RWPE2 (cell line): ENCODE measurements around the gene C1orf52.
A peak's percentile ranks its signal among the peaks of the same experiment; 100 is the strongest.

Experiments
- ATAC-seq: fragments of 200-7000 bp; cut with Tn5 transposase; 3 replicates; pipeline ENCODE4 v1.9.1; 2021; ENCODE audit warnings: low read depth
- DNase-seq: peaks from one replicate; pipeline ENCODE4 v3.0.0-alpha.2; 2020; ENCODE audit warnings: low spot score
- H3K27ac ChIP-seq: fragments of 450-650 bp; 2 replicates; pipeline ENCODE4 v1.5.1; 2017; ENCODE audit warnings: mild to moderate bottlenecking; ENCODE audit not compliant: poor library complexity, severe bottlenecking
- H3K27me3 ChIP-seq: fragments of 250-450 bp; sonication (Bioruptor Pico); 2 replicates; pipeline ENCODE4 v1.5.1; 2021; ENCODE audit warnings: mild to moderate bottlenecking, moderate library complexity; ENCODE audit not compliant: insufficient read depth, poor library complexity, severe bottlenecking
- H3K36me3 ChIP-seq: fragments of 250-450 bp; sonication (Bioruptor Pico); 2 replicates; pipeline ENCODE4 v1.5.1; 2020; ENCODE audit warnings: low read depth, mild to moderate bottlenecking, moderate library complexity
- H3K4me1 ChIP-seq: fragments of 250-450 bp; sonication (Bioruptor Pico); 2 replicates; pipeline ENCODE4 v1.5.1; 2021; ENCODE audit warnings: mild to moderate bottlenecking, moderate library complexity; ENCODE audit not compliant: insufficient read depth, poor library complexity, severe bottlenecking
- H3K4me3 ChIP-seq: fragments of 250-450 bp; sonication (Bioruptor Pico); 2 replicates; pipeline ENCODE4 v1.5.1; 2021; ENCODE audit warnings: mild to moderate bottlenecking, moderate library complexity; ENCODE audit not compliant: severe bottlenecking
- H3K9me3 ChIP-seq: fragments of 250-450 bp; sonication (Bioruptor Pico); 2 replicates; pipeline ENCODE4 v1.5.1; 2021; ENCODE audit warnings: mild to moderate bottlenecking, moderate library complexity; ENCODE audit not compliant: severe bottlenecking
- TF ChIP-seq, protein P1 (sequence below): fragments of 450-650 bp; IDR thresholded peaks from one replicate; pipeline ENCODE4 v1.5.1; 2017; ENCODE audit warnings: mild to moderate bottlenecking, moderate library complexity; ENCODE audit not compliant: poor library complexity, severe bottlenecking

C1orf52 gene

DNA sequence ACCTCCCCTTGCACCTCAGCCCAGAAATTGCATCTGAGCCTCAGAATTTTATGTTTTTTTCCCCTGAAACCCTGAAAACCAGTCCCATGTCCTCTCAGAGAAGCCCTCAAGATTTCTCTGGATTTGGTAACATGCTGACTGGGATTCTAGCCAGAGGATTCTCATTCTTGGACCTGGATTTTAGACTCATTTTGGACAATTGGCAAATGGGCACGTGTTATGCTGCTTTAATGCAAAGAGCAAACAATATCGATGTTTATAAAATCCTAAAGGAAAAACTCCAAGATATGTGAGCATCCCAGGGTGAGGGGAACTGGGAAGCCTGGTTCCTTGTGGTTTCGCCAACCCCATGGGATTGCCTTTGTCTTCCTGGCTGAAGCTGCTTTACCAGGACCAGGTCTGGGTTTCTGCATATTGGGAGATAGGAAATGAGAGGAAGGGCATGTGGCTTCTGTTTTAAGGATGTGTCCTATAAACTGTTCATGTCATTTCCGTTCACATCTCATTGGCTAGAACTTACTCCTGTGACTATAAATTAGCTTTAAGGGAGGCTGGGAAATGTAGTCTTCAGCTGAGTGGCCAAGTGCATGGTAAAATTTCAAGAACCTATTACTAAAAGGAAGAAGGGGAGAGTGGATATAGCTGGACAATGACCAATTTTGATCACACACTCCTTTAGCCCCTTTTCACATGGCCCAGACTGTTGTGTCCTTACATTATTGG lies 44.1 kb upstream of the C1orf52 start:
- DNase-seq (no peak), ATAC-seq (no peak)
- Histone ChIP-seq H3K27me3 (no peaks in the 10 kb centered on the region), H3K27ac (no peak overlapping the region), H3K9me3 (no peaks in the 10 kb centered on the region), H3K36me3 (no peaks in the 10 kb centered on the region), H3K4me1 (peaks cover under 1% of the 10 kb centered on the region), H3K4me3 (no peak overlapping the region)
- TF ChIP-seq, protein P1, sequence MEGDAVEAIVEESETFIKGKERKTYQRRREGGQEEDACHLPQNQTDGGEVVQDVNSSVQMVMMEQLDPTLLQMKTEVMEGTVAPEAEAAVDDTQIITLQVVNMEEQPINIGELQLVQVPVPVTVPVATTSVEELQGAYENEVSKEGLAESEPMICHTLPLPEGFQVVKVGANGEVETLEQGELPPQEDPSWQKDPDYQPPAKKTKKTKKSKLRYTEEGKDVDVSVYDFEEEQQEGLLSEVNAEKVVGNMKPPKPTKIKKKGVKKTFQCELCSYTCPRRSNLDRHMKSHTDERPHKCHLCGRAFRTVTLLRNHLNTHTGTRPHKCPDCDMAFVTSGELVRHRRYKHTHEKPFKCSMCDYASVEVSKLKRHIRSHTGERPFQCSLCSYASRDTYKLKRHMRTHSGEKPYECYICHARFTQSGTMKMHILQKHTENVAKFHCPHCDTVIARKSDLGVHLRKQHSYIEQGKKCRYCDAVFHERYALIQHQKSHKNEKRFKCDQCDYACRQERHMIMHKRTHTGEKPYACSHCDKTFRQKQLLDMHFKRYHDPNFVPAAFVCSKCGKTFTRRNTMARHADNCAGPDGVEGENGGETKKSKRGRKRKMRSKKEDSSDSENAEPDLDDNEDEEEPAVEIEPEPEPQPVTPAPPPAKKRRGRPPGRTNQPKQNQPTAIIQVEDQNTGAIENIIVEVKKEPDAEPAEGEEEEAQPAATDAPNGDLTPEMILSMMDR = no peak

DNA sequence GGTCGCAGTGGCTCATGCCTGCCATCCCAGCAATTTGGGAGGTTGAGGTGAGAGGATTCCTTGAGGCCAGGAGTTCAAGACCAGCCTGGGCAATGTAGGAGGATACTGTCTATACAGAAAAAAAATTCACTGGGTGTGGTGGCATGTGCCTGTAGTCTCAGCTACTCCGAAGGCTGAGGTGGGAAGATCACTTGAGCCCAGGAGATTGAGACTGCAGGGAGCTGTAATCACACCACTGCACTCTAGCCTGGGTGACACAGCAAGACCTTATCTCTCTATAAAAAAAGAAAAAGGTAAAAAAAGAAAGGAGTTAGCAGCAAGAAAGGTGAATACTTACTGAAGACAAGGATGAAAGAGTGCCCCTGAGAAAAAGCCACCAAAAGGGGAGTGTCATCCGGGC lies 40.7 kb upstream of the C1orf52 start:
- no peaks in the 10 kb centered on the region for H3K9me3 ChIP-seq
- H3K36me3 ChIP-seq = no peaks in the 10 kb centered on the region

DNA sequence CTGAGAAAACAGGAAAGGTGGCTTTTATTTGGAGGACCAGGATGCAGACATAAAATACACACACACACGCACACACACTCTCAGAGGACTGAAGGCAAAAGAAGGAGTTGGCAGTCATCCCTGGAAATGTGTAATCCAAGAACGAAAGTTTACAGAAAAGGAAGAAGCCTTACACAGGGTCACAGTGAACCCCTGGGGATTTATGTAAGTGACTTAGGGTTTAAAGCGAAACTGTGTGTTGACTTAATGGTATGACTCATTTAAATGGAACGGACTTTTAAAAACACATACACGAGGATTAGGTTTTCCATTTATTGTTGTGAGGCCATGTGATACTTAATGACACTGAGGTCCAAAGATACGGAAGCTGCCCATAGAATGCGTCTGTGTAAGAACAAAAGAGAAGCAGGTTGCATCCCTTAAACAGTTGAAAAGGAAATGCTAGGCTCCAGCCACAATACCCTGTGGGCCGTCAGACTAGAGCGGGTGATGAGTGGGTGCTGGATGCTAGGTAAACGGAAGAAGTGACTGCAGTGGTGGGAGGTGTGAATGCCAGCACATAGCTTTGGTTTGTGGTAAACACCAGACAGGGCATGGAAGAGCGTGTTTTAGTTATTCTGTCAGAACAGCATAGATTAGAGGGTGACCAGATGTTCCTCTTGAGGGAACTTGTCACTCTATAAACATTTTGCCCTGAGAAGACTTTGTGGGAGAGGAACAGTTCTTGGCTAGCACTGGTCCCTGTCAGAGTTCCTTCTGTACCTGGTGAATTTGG lies 38.6 kb upstream of the C1orf52 start:
- no peak overlapping the region for H3K4me3 ChIP-seq
- no peaks in the 10 kb centered on the region for H3K27me3 ChIP-seq
- peak; percentile 59 for ATAC-seq
- H3K4me1 ChIP-seq = peaks cover 38% of the 10 kb centered on the region
- H3K36me3 ChIP-seq = no peaks in the 10 kb centered on the region
- H3K9me3 ChIP-seq = no peaks in the 10 kb centered on the region
- no peak for DNase-seq
- peak overlapping the region; percentile 87 for H3K27ac ChIP-seq
- TF ChIP-seq, protein P1 = no peak

More for the DNA sequence above, 40.7 kb upstream of the C1orf52 start:
- no peak overlapping the region for H3K27ac ChIP-seq
- DNase-seq = no peak
- H3K27me3 ChIP-seq = no peaks in the 10 kb centered on the region
- H3K4me3 ChIP-seq = no peak overlapping the region
- TF ChIP-seq, protein P1 = no peak
- no peak for ATAC-seq
- peaks cover 29% of the 10 kb centered on the region for H3K4me1 ChIP-seq

DNA sequence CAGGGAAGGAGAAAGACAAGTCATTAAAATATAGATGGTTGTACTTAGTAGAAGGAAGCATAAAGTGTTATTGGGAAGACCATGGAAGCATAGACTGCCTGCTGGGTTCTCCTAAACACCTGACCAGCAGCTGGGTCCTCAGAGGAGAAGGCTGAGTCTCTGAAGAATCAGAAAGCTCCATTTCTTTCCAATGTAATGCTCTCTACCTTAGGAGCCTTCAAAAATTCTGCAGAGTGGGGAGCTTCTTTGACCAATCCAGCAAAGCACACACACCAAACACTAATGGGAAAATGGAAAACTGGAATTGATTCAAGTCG lies 38.0 kb upstream of the C1orf52 start:
- ATAC-seq (no peak), DNase-seq (no peak)
- Histone ChIP-seq H3K9me3 (no peaks in the 10 kb centered on the region), H3K4me1 (peaks cover 38% of the 10 kb centered on the region), H3K27ac (peak overlapping the region; percentile 87), H3K4me3 (no peak overlapping the region), H3K27me3 (no peaks in the 10 kb centered on the region), H3K36me3 (no peaks in the 10 kb centered on the region)
- TF ChIP-seq, protein P1 = no peak

DNA sequence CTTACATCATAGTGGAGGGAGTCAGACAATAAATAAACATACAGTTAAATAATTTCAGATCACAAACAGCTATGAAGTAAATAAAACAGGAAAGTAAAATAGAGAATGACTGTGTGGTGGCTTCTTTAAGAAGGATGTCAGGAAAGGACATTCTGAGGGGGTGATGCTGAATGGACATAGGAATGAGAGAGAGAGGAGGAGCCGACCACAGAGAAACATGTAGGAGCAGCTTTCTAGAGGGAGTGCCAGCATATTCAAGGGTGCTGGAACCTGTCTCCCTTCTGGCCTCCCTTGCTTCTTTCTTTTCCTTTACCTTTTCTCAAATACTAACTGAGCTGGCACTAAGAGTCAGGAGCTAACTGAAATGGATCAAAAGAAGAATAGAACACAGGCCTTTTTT lies 37.5 kb upstream of the C1orf52 start:
- H3K4me1 ChIP-seq = peaks cover 38% of the 10 kb centered on the region
- no peaks in the 10 kb centered on the region for H3K36me3 ChIP-seq
- TF ChIP-seq, protein P1 = no peak
- ATAC-seq (no peak), DNase-seq (no peak)
- no peaks in the 10 kb centered on the region for H3K9me3 ChIP-seq
- no peak overlapping the region for H3K4me3 ChIP-seq
- H3K27me3 ChIP-seq = no peaks in the 10 kb centered on the region
- H3K27ac ChIP-seq = peak overlapping the region; percentile 87
